ENCODE data around the gene KDM4B.

KDM4B gene

GRCh38 chr19:5091018-5091683, 122.2 kb downstream of the KDM4B start:
- peak; percentile 67 for DNase-seq (ENCODE audit: low spot score)

DNA sequence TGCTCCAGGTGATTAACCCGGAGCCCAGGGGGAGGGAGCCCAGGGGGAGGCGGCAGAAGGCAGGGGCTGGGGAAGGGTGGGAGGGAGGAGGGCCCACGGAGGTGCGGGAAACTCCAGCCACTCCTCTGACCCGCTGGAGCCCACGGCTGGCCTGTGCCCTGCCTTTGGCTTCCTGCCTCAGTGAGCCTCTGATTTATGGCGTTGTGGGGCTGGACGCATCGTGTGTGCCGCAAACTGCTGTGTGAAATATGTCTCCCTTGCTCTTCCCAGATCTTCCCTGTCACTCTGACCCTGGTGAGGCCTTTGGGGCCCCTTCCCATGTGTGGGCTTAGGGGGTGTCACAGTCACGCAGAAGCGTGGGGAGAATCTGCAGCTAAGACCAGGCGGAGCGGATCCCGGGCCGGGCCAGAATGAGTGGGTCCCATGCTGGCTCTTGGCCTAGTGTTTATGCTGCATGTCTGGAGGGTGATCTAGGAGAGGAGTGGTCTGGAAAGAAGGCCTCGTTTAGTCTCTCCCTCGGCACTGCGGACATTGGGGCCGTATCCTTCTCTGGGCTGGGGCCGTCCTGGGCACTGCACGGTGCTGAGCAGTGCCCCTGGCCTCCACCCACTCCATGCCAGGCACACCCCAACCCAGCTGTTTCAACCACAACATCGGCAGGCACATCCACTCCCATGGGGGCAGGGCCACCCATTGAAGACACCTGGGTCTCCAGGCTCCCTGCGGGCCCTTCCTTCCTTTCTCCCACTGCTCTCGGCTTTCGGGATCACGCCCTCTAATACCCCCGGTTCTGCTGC, 123.0 kb downstream of the KDM4B start:
- no peak for DNase-seq (ENCODE audit: low spot score)

- DNase-seq (ENCODE audit: low spot score): no peak
Observed at GRCh38 chr19:5092481-5092843, 123.5 kb downstream of the KDM4B start.

DNA sequence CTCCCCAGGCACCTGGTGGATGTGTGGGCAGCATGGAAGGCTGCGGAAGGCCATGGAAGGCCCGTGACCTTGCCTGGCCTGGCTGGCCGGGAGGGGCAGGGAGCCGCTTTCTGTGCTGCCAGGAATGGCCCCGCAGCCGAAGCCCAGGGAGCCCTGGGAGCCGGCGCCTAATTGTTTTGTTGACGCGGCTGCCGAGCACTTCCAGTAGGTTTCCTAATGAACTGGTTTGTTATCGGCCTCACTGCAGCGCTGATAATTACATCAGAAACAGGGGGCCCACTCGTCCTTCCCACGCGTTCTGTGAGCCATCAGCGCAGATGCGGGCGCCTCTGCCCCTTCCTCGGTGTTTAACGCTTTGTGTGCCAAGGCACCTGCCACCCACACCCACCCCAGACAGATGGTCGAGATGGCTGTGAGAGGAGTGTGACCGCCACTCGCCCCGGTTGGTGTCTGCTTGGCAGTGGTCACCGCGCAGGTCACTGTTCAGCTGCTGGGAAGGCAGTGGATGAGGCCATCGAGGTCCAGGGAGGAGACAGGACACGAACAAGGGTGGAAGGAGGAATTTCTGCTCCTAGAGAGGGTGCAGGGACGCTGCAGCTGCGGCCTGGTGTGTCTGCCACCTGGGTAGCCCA, 124.5 kb downstream of the KDM4B start:
- no peak for DNase-seq (ENCODE audit: low spot score)

GRCh38 chr19:5093948-5094718, 125.2 kb downstream of the KDM4B start:
- no peak for DNase-seq (ENCODE audit: low spot score)

DNA sequence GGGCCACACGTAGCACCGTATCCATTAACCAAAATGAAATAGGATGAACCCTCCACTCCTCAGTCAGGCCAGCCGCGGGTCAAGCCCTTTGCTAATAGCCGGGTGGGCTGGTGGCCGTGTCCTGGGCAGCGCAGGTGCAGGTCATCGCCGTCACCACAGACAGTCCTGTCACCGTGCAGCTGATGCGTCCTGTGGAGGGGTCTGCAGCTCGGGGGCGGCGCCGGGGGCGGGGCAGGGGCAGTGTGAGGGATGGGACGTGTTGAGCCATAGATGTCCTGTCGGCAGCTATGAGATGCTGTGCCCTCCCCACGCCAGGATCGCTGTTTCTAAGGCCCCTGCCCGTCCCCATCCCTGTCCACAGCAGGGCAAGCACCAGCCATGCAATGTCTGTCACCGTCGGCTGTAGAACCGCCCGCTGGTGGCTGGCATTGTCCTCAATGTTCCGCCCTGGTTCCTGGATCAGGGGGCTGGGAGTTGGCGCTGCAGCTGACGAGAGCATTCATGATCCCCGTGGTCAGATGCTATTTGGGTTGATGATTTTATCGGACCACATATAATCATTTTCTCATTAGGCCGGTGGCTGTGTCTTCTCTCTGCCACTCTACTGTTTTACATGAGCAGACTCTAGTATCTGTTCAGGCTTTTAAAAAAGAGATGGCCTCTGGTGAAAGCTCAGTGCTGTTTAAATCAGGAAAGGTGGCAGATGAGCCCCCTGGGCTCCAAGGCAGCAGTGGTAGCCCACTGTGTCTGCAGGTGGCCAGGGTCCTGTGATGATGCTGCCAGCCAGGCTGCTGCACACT, 126.1 kb downstream of the KDM4B start:
- no peak for DNase-seq (ENCODE audit: low spot score)

DNA sequence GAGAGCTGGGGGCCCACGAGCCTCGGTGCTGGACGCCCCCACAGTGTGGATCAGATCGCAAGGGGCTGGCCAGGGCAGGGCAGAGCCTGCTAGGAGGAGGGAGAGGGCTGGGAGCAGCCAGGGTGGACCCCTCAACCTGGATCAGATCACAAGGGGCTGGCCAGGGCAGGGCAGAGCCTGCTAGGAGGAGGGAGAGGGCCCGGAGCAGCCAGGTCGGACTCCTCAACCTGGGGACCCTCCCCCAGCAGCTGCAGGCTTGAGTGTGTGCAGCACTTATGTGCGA, 126.6 kb downstream of the KDM4B start:
- DNase-seq (ENCODE audit: low spot score): no peak

GRCh38 chr19:5096536-5096935, 127.6 kb downstream of the KDM4B start:
- no peak for DNase-seq (ENCODE audit: low spot score)

GRCh38 chr19:5097331-5097930, 128.5 kb downstream of the KDM4B start:
- no peak for DNase-seq (ENCODE audit: low spot score)

GRCh38 chr19:5097959-5098623, 129.2 kb downstream of the KDM4B start:
- DNase-seq (ENCODE audit: low spot score): no peak

- DNase-seq (ENCODE audit: low spot score): no peak
Observed at GRCh38 chr19:5098646-5099045, 129.7 kb downstream of the KDM4B start.

- DNase-seq (ENCODE audit: low spot score): no peak
Observed at GRCh38 chr19:5099701-5100221, 130.8 kb downstream of the KDM4B start.

DNA sequence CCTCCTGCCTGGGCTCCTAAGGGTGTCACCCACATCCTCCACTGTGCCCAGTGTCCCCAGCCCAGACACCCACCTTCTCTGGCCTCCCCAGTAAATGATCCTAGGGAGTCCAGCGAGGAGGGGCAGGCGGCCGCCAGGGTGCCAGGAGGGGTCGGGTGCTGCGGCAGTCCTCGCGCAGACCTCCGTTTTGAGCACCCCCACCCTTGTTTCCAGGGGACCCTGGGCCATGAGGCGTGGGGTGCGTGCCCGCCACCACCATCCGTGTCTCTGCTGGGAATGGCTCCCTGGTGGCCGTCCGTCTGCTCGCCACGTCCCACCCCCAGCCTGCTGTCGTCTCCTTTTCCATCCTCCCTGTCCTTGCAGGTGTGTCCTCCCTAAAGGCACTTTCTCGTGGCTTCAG, 133.0 kb downstream of the KDM4B start:
- no peak for DNase-seq (ENCODE audit: low spot score)

- no peak for DNase-seq (ENCODE audit: low spot score)
Observed at GRCh38 chr19:5102520-5102919, 133.6 kb downstream of the KDM4B start.

GRCh38 chr19:5103061-5103701, 134.3 kb downstream of the KDM4B start:
- DNase-seq (ENCODE audit: low spot score): no peak

DNA sequence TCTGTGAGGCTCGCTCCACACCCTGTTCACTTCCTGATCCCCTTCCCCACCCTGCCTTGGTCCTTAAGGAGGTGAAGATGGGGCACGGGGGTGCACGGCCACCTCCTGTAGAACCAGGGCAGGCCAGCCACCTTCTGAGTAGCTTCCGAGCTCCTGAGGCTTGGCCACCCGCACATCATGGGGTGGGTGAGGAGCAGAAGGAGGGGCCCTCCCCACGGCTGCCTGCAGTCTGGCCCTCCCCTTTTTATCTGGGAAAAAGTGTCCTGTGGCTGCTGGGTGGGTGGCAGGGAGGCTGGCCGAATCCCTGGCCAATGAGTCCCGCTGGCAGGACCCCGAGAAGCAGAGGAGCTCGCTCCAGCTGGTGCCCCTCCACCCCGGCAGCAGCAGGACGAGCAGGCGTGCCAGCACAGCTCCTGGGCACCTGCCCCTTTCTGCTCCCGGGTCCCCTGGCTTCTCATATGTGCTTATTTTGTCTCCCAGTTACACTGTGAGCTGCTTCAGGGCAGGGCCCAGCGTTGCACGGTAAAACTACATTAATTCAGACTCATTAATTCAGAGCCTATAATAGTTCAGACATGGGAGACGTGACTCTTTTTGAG, 135.0 kb downstream of the KDM4B start:
- no peak for DNase-seq (ENCODE audit: low spot score)

GRCh38 chr19:5104871-5105351, 136.0 kb downstream of the KDM4B start:
- no peak for DNase-seq (ENCODE audit: low spot score)

- DNase-seq (ENCODE audit: low spot score): no peak
Observed at GRCh38 chr19:5106191-5106726, 137.3 kb downstream of the KDM4B start.

DNA sequence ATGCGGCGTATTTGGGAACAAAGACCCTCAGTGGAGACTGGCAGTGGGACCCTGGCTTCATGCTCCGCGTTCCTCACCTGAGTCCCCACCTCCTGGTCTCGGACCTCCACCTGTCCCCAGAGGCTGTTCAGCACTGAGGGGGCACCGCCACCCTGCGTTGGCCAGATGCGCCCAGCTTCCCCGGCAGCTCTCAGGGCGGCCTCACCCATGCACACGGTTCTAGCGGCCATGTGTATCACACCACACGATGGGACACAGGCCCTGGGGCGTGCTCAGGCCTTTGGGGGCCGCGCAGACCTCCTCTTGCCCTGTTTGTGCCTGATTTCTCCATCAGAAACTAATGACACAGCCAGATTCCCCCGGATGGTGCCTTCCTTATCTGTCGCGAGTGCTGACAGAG, 138.1 kb downstream of the KDM4B start:
- no peak for DNase-seq (ENCODE audit: low spot score)

Measured in ecto neural progenitor cell (in vitro differentiated cells).